Amygdala (tissue), 56 donors: ENCODE data around the gene CHRNA4.
"Not testable (repeated sequence)": the region's sequence is repeated elsewhere in the genome, so short reads cannot be mapped to it uniquely, and the experiment has no call there.

Source experiments
- DNase-seq, 56 donors: peaks; one replicate each; lab custom pipeline; 2025; lab: John Stamatoyannopoulos, UW

CHRNA4 gene

DNA sequence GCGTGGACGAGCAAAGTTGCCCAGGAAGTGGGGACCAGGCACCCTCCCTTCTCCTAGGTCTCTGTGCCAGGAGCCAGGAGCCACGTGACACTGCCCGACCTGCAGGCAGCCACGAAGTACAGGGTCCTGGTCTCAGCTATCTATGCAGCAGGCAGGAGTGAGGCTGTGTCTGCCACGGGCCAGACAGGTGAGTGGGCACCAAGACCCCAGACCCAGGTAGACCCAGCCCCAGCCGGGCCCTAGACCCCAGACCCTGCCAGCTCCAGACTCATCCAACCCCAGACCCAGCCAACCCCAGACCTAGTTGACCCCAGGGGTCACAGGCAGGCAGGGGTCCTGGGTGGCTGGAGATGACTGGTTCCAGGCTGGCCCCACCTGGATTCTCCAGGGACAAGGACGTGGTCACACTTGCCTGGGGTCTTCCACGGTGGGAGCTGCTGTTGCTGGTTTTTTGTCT is 47.1 kb downstream of the CHRNA4 start:
- DNase-seq, result peak in 13 of 56 donors; percentile 5 to 59 (median 27)

DNA sequence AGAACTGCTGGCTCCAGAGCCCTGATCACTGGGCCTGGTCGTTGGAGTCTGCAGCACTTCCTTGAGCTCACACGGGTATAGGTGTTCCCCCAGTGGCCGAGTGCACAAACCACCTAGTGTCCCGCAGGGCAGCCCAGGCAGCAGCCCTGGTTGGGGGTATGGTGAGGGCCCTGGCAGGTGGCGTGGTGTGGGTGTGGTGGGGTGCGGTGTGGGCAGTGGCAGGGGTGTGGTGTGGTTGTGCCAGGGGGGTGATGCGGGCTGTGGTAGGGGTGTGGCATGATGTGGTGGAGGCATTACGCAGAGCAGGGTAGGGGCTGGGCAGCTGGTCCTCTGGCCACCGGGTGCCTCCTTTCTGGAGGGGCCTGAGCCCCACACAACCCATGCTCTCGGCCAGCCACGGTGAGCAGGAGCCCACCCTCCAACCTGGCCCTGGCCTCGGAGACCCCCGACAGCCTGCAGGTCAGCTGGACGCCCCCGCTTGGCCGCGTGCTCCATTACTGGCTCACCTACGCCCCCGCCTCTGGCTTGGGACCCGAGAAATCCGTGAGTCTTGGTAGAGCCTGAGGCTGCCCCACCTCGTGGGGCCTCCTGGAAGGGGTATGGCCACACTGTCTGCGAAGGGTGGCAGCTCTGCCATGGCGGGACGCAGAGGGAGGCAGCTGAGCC is 47.7 kb downstream of the CHRNA4 start:
- no peak for DNase-seq

DNA sequence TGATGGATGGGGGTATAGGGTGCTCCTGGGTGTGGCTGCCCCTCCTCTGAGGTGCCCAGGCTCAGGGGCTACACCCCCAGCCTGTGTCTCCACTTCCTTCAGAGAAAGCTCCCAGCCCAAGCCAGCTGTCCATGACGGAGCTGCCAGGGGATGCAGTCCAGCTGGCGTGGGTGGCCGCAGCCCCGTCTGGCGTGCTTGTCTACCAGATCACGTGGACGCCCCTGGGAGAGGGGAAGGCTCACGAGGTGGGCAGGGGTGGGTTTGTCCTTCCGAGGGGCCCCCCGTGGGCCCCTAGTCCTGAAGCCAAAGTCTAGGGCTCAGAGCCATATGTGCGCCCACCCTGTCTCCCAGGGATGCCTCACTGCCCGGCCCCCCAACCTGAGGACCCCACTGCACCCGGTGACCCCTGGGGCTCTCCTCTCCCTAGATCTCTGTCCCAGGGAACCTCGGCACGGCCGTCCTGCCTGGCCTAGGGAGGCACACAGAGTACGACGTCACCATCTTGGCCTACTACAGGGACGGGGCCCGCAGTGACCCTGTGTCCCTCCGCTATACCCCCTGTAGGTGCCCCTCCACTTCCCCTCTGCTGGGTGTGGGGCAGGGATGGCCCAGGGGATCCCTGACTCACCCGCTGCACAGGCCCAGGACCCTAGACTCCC is 48.3 kb downstream of the CHRNA4 start:
- DNase-seq, result peak in 12 of 56 donors; percentile 5 to 53 (median 29)

- no peak for DNase-seq
Observed at GRCh38 chr20:63312273-63312672, 48.9 kb downstream of the CHRNA4 start.

DNA sequence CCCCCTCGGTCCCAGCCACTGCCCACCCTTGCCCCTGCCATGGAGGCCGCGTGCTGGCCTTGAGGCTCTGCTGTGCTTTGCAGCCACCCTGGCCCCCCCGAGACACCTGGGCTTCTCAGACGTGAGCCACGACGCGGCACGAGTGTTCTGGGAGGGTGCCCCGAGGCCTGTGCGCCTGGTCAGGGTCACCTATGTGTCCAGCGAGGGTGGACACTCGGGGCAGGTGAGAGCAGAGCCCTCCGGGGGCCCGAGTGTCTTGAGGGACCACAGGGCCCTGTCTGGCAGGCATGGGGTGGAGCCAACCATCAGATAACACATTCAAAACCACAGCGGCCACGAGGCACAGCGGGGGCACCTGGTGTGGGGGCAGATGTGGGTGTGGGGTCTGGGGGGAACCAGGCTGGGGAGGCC is 49.3 kb downstream of the CHRNA4 start:
- DNase-seq, result no peak

DNA sequence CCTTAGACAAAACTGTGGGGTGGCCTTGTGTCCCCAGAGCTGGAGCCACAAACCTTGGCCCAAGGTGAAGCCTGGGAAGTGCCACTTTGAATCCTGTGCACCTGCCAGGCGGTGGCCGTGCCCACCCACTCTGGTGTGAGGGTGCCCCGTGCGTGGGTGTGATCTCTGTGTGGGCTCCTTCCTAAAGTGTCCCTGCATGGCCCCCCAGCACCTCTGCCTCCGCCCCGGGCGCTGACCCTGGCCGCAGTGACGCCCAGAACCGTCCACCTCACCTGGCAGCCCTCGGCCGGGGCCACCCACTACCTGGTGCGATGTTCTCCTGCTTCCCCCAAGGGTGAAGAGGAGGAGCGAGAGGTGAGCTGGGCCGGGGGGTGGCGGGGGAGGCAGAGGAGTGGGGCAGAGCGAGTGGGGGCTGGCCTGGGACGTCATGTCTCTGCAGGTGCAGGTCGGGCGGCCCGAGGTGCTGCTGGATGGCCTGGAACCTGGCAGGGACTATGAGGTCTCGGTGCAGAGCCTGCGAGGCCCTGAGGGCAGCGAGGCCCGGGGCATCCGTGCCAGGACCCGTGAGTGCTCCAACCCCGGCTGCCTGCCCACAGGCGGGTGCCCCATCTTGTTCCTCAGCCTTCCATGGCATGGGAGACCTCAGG is 49.8 kb downstream of the CHRNA4 start:
- DNase-seq, result no peak

GRCh38 chr20:63310265-63310991 is 50.7 kb downstream of the CHRNA4 start:
- no peak for DNase-seq

- DNase-seq, result peak in 22 of 56 donors; percentile 7 to 62 (median 30)
Observed at GRCh38 chr20:63309261-63310071, 51.7 kb downstream of the CHRNA4 start.

DNA sequence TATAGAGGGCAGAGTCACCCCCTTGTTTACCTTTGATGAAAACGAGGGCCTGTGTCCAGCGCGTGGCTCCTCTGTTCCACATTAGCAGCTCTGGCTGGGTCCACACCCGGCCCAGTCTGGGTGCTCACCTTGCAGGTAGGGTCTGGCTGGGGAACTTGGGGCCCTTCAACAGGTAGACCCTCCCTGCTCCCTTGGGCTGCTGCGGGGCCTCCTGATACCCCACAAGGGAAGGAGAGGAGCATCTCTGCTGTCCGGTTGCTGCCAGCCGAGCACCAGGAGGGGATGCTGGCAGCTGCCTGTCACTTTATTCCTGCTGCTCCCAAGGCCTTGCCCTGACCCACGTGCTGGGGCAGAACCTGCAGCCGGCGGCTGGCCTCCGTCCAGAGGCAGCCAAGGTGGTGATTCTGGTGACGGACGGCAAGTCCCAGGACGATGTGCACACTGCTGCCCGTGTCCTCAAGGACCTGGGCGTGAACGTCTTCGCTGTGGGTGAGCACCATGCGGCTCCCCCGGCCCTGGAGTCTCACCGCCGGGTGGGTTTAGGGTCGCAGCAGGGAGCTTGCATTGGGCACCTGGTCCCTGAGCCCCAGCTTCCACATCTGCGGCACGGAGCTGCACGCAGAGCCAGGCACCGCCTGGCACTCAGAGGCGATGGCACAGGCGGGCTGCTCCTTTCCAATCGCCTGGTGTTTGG is 52.8 kb downstream of the CHRNA4 start:
- no peak for DNase-seq

DNA sequence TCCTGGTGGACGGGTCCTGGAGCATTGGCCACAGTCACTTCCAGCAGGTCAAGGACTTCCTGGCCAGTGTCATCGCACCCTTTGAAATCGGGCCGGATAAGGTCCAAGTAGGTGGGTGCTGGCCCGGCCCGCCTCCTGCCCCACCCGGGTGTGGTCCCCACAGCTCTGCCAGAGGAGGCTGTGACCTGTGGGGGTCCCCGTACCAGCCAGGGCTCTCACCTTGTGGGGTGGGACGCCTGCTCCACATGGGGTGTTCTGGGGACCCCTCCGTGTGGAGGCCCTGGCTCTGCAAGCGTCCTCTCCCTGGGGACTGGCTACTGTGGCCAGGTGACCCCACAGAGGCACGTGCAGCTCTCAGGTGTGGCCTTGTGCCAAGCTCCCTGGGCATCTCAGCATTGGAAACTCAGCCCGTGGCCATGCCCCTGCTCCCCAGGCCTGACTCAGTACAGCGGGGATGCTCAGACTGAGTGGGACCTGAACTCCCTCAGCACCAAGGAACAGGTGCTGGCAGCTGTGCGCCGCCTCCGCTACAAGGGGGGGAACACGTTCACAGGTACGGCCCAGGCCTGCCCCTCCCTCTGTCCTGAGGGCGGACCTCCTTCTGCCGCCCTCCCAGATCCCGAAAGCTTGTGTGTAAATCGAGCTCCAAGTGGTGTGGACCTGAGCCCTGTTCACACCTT is 53.5 kb downstream of the CHRNA4 start:
- DNase-seq, result no peak

DNA sequence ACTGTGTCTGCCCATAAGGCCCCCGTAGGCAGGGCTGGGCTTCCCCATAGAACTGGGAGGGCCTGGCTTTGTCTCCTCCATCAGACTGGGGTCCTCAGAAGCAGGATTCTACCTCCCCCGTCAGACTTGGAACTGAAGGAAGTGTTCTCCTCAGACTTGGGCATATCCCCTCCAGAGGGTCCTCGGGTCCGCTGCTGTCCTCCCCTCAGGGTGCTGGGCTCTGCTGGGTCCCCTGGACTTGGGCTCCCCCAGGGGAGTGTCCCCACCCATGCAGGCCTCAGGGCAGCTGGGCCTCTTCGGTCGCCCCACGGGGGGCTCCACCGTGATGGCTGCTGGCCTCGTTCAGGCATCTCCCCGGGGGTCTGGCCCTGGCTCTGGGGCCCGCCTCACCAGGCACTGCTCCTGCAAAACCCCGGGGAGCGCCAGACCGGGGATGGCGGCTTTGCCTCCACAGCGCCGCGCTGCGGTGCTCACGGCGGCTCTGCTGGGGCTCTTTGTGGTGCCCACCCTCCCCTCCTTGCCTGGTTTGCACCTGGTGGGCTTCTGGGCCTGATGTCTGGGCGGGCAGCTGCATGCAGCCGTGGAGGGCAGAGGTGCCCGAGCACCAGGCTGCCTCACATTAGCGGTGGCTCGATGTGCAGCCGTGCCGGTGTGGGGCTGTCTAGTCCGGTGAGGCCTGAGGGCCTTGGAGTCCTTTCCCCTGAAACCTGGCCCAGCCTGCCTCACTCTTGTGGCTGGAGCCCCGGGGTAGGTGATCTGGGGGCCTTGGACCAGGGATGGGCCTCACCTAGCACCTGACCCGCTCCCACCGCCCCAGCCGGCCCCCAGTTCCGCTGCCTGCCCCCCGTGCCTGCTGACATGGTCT is 54.2 kb downstream of the CHRNA4 start:
- no peak for DNase-seq

DNA sequence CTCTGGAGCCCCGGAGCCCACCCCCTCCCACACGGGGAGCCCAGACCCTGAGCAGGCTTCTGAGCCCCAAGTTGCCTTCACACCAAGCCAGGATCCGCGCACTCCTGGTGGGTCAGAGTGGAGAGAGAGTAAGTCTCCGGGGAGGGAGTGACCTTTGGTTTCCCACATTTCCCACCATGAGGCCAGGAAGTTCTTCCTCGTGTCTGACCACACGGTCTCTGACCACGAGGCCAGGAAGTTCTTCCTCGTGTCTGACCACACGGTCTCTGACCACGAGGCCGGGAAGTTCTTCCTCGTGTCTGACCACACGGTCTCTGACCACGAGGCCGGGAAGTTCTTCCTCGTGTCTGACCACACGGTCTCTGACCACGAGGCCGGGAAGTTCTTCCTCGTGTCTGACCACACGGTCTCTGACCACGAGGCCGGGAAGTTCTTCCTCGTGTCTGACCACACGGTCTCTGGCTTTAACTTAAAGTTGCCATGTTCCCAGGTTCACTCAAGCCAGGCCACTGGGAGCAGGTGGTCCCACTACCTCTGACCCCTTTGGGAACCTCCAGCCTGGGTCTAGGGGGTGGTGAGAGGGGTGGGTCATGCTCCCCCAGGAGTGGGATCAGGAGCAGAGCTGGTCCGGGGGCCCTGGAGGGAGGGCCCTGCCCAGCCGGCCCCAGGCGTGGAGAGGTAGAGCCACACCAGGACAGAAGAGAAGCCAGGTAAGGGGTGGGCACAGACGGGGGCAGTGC is 55.0 kb downstream of the CHRNA4 start:
- not testable (repeated sequence) for DNase-seq

DNA sequence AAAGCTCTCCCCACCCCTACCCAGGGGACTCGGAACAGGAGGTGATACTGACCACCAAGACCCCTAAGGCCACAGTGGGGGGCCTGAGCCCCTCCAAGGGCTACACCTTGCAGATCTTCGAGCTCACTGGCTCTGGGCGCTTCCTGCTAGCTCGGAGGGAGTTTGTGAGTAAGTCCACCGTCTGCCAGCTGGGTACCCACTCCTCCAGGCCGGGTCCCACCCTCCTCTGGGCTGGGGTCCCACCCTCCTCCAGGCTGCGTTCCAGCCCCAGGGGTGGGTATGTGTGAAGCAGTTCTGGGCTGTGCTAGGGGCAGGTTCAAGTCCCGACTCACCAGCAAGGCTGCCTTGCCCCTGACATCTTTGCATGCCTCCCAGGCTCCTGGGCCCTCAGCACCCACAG is 55.8 kb downstream of the CHRNA4 start:
- no peak for DNase-seq

GRCh38 chr20:63303095-63303666 is 58.0 kb downstream of the CHRNA4 start:
- no peak for DNase-seq

- no peak for DNase-seq
Observed at GRCh38 chr20:63301671-63302070, 59.5 kb downstream of the CHRNA4 start.

DNA sequence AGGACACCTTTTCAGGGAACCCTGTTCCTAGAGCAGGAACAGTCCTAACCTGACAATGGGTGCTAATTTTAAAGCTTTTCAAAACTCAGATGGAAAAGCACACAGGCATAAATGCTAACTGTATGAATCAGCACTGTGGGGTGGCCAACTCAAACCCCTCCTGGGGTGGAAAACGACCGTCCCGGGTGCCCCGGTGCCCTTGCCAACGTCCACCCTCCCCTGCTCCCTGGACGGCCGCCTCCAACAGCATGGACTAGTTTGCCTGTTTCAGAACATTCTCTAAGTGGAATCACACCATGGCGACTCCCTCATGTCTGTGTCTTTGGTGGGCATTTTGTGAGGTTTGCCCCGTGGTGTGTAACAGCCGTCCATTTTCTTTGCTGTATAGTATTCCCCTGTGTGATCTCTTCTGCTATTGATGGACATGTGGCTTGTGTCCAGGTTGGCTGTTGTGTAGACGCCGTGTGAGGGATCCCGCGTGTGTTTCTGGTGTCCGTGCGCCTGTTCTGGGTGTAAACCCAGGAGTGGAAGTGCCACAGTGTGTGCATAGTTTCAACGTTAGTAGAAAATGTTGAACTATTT is 62.3 kb downstream of the CHRNA4 start:
- DNase-seq, result no peak
